ENCODE measurements around the gene PARD3B.

- TF ChIP-seq POLR2A (IDR thresholded peaks at IDR 0.05) (no peak), CTCF (IDR thresholded peaks at IDR 0.05) (no peak)
These were observed 915.9 kb downstream of the PARD3B start for GRCh38 chr2:205461169-205461568.

Measured in lower leg skin (tissue), 3 donors.